HepG2 (cell line): ENCODE results near the gene MPI. TPM values are rescaled to one million over a fixed set of nuclear protein-coding genes. Genes with fewer than 3 reads are reported as not detected.
A peak's percentile ranks its signal among the peaks of the same experiment; 100 is the strongest.

Experiments used
- BCL6 ChIP-seq: IDR thresholded peaks from 2 replicates; pipeline ENCODE4 v1.6.1; 2016; ENCODE audit warnings: missing genetic modification reagents, missing compliant biosample characterization
- CAMTA2 ChIP-seq: sonication (generic); formaldehyde crosslinking; IDR thresholded peaks from 2 replicates; pipeline ENCODE4 v1.4.0; 2020; ENCODE audit warnings: mild to moderate bottlenecking, missing genetic modification reagents, borderline replicate concordance
- EZH2 ChIP-seq: conservative IDR thresholded peaks from 2 replicates; pipeline ENCODE4 v1.6.1; 2012; ENCODE audit warnings: mild to moderate bottlenecking, low read depth, low read length, moderate library complexity
- GMEB1 ChIP-seq: sonication (generic); formaldehyde crosslinking; IDR thresholded peaks from 2 replicates; pipeline ENCODE4 v1.5.1; 2020; ENCODE audit warnings: missing genetic modification reagents, mild to moderate bottlenecking, borderline replicate concordance
- GTF2F1 ChIP-seq: fragments of 150-350 bp; IDR thresholded peaks from 2 replicates; pipeline ENCODE4 v1.6.1; 2014; ENCODE audit warnings: low read length
- MAFG ChIP-seq: sonication (generic); formaldehyde crosslinking; IDR thresholded peaks from 2 replicates; pipeline ENCODE4 v1.5.1; 2020; ENCODE audit warnings: mild to moderate bottlenecking, missing genetic modification reagents
- NCOA1 ChIP-seq: sonication (generic); formaldehyde crosslinking; IDR thresholded peaks from 2 replicates; pipeline ENCODE4 v1.9.0; 2021; ENCODE audit warnings: missing genetic modification reagents
- NFE2 ChIP-seq: sonication (generic); formaldehyde crosslinking; IDR thresholded peaks from 2 replicates; pipeline ENCODE4 v1.4.0; 2020; ENCODE audit warnings: missing genetic modification reagents
- RFX1 ChIP-seq: fragments of 450-650 bp; IDR thresholded peaks from 2 replicates; pipeline ENCODE4 v1.6.1; 2017
- SP1 ChIP-seq, 2 experiments: fragments of 450-650 bp in 1 of 2; sonication (generic) in 1 of 2; formaldehyde crosslinking in 1 of 2; IDR thresholded peaks; 2 replicates each; pipeline versions ENCODE4 v1.4.0 to v1.6.1; 2016 to 2020; ENCODE audit warnings: missing genetic modification reagents in 1 of 2
- SRSF1 ChIP-seq: fragments of 200-400 bp; formaldehyde crosslinking; optimal IDR thresholded peaks from 2 replicates; pipeline ENCODE3; 2017; ENCODE audit warnings: mild to moderate bottlenecking, low read depth, low read length, moderate library complexity
- STAG1 ChIP-seq: sonication (generic); formaldehyde crosslinking; IDR thresholded peaks from 2 replicates; pipeline ENCODE4 v1.4.0; 2020; ENCODE audit warnings: missing genetic modification reagents
- THAP11 ChIP-seq: IDR thresholded peaks from 2 replicates; pipeline ENCODE4 v1.6.1; 2016; ENCODE audit warnings: missing biosample characterization, missing genetic modification reagents
- TSC22D2 ChIP-seq: sonication (generic); formaldehyde crosslinking; IDR thresholded peaks from 2 replicates; pipeline ENCODE4 v1.5.1; 2020; ENCODE audit warnings: missing genetic modification reagents, mild to moderate bottlenecking, borderline replicate concordance
- ZBTB7A ChIP-seq: sonication (generic); formaldehyde crosslinking; IDR thresholded peaks from 2 replicates; pipeline ENCODE4 v1.8.0; 2022; ENCODE audit warnings: mild to moderate bottlenecking, missing genetic modification reagents
- ZMYM3 ChIP-seq: sonication (generic); formaldehyde crosslinking; IDR thresholded peaks from 2 replicates; pipeline ENCODE4 v1.5.1; 2020; ENCODE audit warnings: mild to moderate bottlenecking, missing genetic modification reagents
- ZNF160 ChIP-seq: sonication (generic); formaldehyde crosslinking; IDR thresholded peaks from 2 replicates; pipeline ENCODE4 v1.8.0; 2022; ENCODE audit warnings: mild to moderate bottlenecking, inconsistent platforms, missing genetic modification reagents
- ZNF337 ChIP-seq: sonication (generic); formaldehyde crosslinking; IDR thresholded peaks from 2 replicates; pipeline ENCODE4 v1.5.1; 2020; ENCODE audit warnings: missing genetic modification reagents, low read depth, mild to moderate bottlenecking, borderline replicate concordance
- ZNF350 ChIP-seq: sonication (generic); formaldehyde crosslinking; IDR thresholded peaks from 2 replicates; pipeline ENCODE4 v1.4.0; 2020; ENCODE audit warnings: mild to moderate bottlenecking, low read depth, missing genetic modification reagents, borderline replicate concordance
- ZNF543 ChIP-seq: sonication (generic); formaldehyde crosslinking; IDR thresholded peaks from 2 replicates; pipeline ENCODE4 v1.4.0; 2020; ENCODE audit warnings: mild to moderate bottlenecking, missing genetic modification reagents
- ZNF883 ChIP-seq: sonication (generic); formaldehyde crosslinking; IDR thresholded peaks from 2 replicates; pipeline ENCODE4 v1.5.1; 2020; ENCODE audit warnings: mild to moderate bottlenecking, missing genetic modification reagents; ENCODE audit errors: not compliant biosample characterization
- ZSCAN21 ChIP-seq: sonication (generic); formaldehyde crosslinking; IDR thresholded peaks from 2 replicates; pipeline ENCODE4 v1.8.0; 2022; ENCODE audit warnings: mild to moderate bottlenecking, missing genetic modification reagents, moderate library complexity, borderline replicate concordance
- polyA plus RNA-seq, 8 experiments: library from polyadenylated mRNA; depleted of rRNA in 3 of 8; stranded (reverse) in 7 of 8; unstranded in 1 of 8; fragments of >200 nt; fragmentation: Illumina TruSeq in 4 of 8; extraction: Trizol in 4 of 8; gene quantifications; 2 replicates each; pipeline versions ENCODE4 v1.2.1 to v1.2.3, GENCODE V29; 2011 to 2016; ENCODE audit warnings: low read depth in 4 of 8, missing spikeins in 1 of 8, mixed read lengths in 1 of 8; ENCODE audit not compliant: insufficient read depth in 1 of 8
- total RNA-seq, 5 experiments: library from RNA; depleted of rRNA; stranded (reverse); fragments of >200 nt; fragmentation: Illumina TruSeq; extraction: Trizol; gene quantifications; 2 replicates each; pipeline ENCODE4 v1.2.3, GENCODE V29; 2016; ENCODE audit warnings: low read depth in 1 of 5
- TF ChIP-seq, protein P1 (sequence below): sonication (generic); formaldehyde crosslinking; IDR thresholded peaks from 2 replicates; pipeline ENCODE4 v1.8.1; 2022; ENCODE audit warnings: low read depth, mild to moderate bottlenecking, missing genetic modification reagents
- TF ChIP-seq, protein P2 (sequence below): sonication (generic); formaldehyde crosslinking; IDR thresholded peaks from 2 replicates; pipeline ENCODE4 v1.4.0; 2020; ENCODE audit warnings: missing genetic modification reagents

The MPI gene
- total and polyA plus RNA-seq, 2 of the 13 experiments (the other 11 are each of a cell fraction or from before 2014, with no cell fraction given), result 36.9 to 63.5 TPM

DNA sequence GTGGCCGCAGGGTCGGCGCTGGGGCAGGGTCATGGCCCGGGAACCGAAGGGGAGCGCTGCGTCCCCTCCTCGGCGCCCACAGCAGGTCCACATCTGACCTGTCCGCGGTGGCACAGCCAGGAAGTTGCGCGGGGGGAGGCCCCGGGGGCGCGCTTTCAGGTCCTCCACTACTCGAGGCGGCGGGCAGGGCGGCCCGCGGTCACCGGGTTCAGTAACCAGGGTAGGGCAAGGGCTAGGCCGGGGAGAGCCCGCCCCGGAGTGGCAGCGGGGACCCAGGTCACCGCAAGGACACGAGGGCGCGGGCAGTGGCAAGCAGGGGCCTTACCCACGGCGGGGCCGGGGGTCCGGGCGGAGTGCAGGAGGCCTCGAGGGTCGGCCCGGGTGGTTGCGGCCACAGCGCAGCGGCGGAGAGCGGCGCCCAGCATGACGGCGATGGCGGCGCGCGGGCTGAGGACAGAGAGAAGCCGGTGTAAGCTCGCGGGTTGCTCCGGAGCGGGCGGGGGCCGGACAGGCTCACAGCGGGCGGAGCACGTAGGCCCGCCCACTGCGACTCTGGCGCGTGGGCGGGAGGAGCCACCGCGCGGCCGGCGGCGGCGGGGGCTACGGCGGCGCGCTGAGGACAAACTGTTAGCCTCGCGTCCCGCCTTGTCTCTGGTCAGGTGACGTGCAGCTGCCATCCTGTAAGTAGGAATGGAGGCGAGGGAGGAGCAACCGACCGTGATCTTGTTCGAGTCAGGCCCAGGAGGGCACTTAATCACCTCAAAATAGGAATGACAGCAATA is 47.9 kb downstream of the MPI start, which contains the start of gene COX5A (continued):
- TF ChIP-seq, protein P1, sequence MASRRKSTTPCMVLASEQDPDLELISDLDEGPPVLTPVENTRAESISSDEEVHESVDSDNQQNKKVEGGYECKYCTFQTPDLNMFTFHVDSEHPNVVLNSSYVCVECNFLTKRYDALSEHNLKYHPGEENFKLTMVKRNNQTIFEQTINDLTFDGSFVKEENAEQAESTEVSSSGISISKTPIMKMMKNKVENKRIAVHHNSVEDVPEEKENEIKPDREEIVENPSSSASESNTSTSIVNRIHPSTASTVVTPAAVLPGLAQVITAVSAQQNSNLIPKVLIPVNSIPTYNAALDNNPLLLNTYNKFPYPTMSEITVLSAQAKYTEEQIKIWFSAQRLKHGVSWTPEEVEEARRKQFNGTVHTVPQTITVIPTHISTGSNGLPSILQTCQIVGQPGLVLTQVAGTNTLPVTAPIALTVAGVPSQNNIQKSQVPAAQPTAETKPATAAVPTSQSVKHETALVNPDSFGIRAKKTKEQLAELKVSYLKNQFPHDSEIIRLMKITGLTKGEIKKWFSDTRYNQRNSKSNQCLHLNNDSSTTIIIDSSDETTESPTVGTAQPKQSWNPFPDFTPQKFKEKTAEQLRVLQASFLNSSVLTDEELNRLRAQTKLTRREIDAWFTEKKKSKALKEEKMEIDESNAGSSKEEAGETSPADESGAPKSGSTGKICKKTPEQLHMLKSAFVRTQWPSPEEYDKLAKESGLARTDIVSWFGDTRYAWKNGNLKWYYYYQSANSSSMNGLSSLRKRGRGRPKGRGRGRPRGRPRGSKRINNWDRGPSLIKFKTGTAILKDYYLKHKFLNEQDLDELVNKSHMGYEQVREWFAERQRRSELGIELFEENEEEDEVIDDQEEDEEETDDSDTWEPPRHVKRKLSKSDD (CRISPR knock-in tag), result 0 out of 2 replicates have a peak, but pooled peaks have one; percentile 73
- no peak for TF ChIP-seq ZNF337 (CRISPR knock-in tag)
- TF ChIP-seq SRSF1, result peak; percentile 93
- TF ChIP-seq SP1 (IDR thresholded peaks at IDR 0.05), result no peak
- no peak; the same call in 1 of the 2 replicates for TF ChIP-seq SP1 (CRISPR knock-in tag; IDR thresholded peaks at IDR 0.05)
- TF ChIP-seq THAP11 (CRISPR knock-in tag), result peak; percentile 87
- TF ChIP-seq GMEB1 (CRISPR knock-in tag), result peak; percentile 82
- TF ChIP-seq ZBTB7A, result peak; percentile 86
- TF ChIP-seq GTF2F1, result no peak
- peak; percentile 77; the same call in 1 of the 2 replicates for TF ChIP-seq NCOA1
- peak; percentile 81 for TF ChIP-seq ZNF883 (CRISPR knock-in tag)
- no peak for TF ChIP-seq RFX1
- TF ChIP-seq ZNF543, result peak; percentile 87
- no peak for TF ChIP-seq STAG1 (CRISPR knock-in tag)
- TF ChIP-seq MAFG, result no peak
- TF ChIP-seq BCL6 (CRISPR knock-in tag), result peak; percentile 36; the same call in 1 of the 2 replicates
- no peak for TF ChIP-seq NFE2
- TF ChIP-seq TSC22D2 (CRISPR knock-in tag), result peak; percentile 61; the same call in 1 of the 2 replicates
- peak; percentile 40 for TF ChIP-seq ZNF160 (CRISPR knock-in tag)
- TF ChIP-seq, protein P2, sequence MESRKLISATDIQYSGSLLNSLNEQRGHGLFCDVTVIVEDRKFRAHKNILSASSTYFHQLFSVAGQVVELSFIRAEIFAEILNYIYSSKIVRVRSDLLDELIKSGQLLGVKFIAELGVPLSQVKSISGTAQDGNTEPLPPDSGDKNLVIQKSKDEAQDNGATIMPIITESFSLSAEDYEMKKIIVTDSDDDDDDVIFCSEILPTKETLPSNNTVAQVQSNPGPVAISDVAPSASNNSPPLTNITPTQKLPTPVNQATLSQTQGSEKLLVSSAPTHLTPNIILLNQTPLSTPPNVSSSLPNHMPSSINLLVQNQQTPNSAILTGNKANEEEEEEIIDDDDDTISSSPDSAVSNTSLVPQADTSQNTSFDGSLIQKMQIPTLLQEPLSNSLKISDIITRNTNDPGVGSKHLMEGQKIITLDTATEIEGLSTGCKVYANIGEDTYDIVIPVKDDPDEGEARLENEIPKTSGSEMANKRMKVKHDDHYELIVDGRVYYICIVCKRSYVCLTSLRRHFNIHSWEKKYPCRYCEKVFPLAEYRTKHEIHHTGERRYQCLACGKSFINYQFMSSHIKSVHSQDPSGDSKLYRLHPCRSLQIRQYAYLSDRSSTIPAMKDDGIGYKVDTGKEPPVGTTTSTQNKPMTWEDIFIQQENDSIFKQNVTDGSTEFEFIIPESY (CRISPR knock-in tag), result 0 out of 2 replicates have a peak, but pooled peaks have one; percentile 19
- TF ChIP-seq CAMTA2 (CRISPR knock-in tag), result no peak; the same call in 1 of the 2 replicates
- TF ChIP-seq ZMYM3, result 0 out of 2 replicates have a peak, but pooled peaks have one; percentile 36
- TF ChIP-seq ZNF350 (CRISPR knock-in tag), result peak; percentile 58
- peak; percentile 91; the same call in 1 of the 2 replicates for TF ChIP-seq ZSCAN21 (CRISPR knock-in tag)
- TF ChIP-seq EZH2, result no peak
